ENCODE results near the gene SCRN2. TPM values are rescaled to one million over a fixed set of nuclear protein-coding genes. Genes with fewer than 3 reads are reported as not detected.

SCRN2 gene
- total and polyA plus RNA-seq, 8 donors: 7.0 to 44.9 (median 28.8) TPM

- H3K36me3 ChIP-seq: peaks cover 0 to 43% (median 35%) of the 10 kb centered on the region in 4 donors
- no peak overlapping the region for H3K27ac ChIP-seq
- H3K4me3 ChIP-seq: no peak overlapping the region
- TF ChIP-seq POLR2A (IDR thresholded peaks at IDR 0.05) (no peak), EP300 (IDR thresholded peaks at IDR 0.05) (no peak), CTCF (IDR thresholded peaks at IDR 0.05) (no peak), POLR2AphosphoS5 (IDR thresholded peaks at IDR 0.05) (no peak)
- intact Hi-C loops (cut with DNase I; ENCODE audit: low total_unique reads): no loop called here
- 76 to 100% (median 84%) methylated on average over 2 to 6 of the region's 6 CpGs for WGBS, 5 donors
- no peaks in the 10 kb centered on the region for H3K27me3 ChIP-seq
- DNase-seq: no peak
- H3K9me3 ChIP-seq: no peaks in the 10 kb centered on the region
- peaks cover 25 to 38% (median 31%) of the 10 kb centered on the region in 4 donors for H3K4me1 ChIP-seq
These were observed 4.5 kb downstream of the SCRN2 start for GRCh38 chr17:47836601-47837000.

DNA sequence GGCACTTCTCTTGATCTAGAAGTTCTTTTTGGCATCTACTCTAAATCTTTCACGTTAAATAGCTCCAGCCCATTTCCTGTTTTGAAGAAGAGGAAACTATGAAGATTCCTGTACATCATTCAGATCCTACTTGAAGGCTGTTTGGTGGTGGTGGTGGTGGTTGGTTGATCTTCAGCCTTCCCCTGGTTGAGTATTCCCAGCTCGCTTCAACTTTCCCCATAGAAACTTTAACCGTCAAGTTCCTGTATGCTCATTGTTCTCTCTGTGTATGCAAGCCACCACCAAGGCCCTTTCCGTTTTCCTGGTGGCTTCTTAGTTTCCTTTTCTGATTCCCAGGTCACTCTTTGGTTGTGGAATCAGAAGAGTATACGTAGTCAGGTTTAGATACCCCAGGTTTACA, 6.3 kb downstream of the SCRN2 start:
- intact Hi-C loops (cut with DNase I; ENCODE audit: low total_unique reads): no loop called here
- WGBS, 5 donors: 48 to 66% (median 63%) methylated on average over 5 of the region's 5 CpGs

DNA sequence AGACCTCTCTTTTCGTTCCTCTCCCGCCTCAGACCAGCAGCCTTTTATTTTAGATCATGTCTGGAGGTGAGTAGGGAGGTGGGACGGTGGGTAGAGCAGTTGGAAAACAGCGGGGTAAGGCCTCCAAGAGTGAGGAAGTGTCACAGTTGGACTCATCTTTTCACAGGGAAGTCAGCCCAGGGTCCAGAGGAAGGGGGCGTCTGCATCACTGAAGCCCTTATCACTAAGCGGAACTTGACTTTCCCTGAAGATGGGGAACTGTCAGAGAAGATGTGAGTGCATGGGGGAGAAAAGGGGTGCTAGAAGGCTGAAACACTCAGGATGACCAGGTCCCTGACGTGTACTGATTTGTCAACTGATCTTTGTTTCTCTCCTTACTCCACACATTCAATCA, 9.1 kb downstream of the SCRN2 start:
- WGBS, 5 donors: 12 to 18% (median 14%) methylated on average over 7 of the region's 7 CpGs
- H3K27ac ChIP-seq: peak overlapping the region in 4 of 5 donors; percentile 80 to 90 (median 88)
- H3K9me3 ChIP-seq: no peaks in the 10 kb centered on the region
- TF ChIP-seq POLR2AphosphoS5 (IDR thresholded peaks at IDR 0.05): no peak
- no peak for TF ChIP-seq CTCF (IDR thresholded peaks at IDR 0.05)
- no peak for TF ChIP-seq EP300 (IDR thresholded peaks at IDR 0.05)
- no peak for TF ChIP-seq POLR2A (IDR thresholded peaks at IDR 0.05)
- no peak for DNase-seq
- intact Hi-C loops (cut with DNase I; ENCODE audit: low total_unique reads): no loop called here
- H3K4me1 ChIP-seq: peaks cover 24 to 32% (median 28%) of the 10 kb centered on the region in 4 donors
- peak overlapping the region; percentile 79 to 92 (median 82) for H3K4me3 ChIP-seq
- peaks cover 13 to 39% (median 36%) of the 10 kb centered on the region in 4 donors for H3K36me3 ChIP-seq
- no peaks in the 10 kb centered on the region for H3K27me3 ChIP-seq

More for the DNA sequence above, 6.3 kb downstream of the SCRN2 start:
- Histone ChIP-seq H3K9me3 (no peaks in the 10 kb centered on the region), H3K36me3 (peaks cover 0 to 43% (median 35%) of the 10 kb centered on the region in 4 donors), H3K27ac (peak overlapping the region in 1 of 5 donors; percentile 20), H3K4me3 (no peak overlapping the region), H3K27me3 (no peaks in the 10 kb centered on the region), H3K4me1 (peaks cover 23 to 36% (median 28%) of the 10 kb centered on the region in 4 donors)
- no peak for DNase-seq
- TF ChIP-seq CTCF (IDR thresholded peaks at IDR 0.05): no peak
- no peak for TF ChIP-seq EP300 (IDR thresholded peaks at IDR 0.05)
- no peak for TF ChIP-seq POLR2AphosphoS5 (IDR thresholded peaks at IDR 0.05)

DNA sequence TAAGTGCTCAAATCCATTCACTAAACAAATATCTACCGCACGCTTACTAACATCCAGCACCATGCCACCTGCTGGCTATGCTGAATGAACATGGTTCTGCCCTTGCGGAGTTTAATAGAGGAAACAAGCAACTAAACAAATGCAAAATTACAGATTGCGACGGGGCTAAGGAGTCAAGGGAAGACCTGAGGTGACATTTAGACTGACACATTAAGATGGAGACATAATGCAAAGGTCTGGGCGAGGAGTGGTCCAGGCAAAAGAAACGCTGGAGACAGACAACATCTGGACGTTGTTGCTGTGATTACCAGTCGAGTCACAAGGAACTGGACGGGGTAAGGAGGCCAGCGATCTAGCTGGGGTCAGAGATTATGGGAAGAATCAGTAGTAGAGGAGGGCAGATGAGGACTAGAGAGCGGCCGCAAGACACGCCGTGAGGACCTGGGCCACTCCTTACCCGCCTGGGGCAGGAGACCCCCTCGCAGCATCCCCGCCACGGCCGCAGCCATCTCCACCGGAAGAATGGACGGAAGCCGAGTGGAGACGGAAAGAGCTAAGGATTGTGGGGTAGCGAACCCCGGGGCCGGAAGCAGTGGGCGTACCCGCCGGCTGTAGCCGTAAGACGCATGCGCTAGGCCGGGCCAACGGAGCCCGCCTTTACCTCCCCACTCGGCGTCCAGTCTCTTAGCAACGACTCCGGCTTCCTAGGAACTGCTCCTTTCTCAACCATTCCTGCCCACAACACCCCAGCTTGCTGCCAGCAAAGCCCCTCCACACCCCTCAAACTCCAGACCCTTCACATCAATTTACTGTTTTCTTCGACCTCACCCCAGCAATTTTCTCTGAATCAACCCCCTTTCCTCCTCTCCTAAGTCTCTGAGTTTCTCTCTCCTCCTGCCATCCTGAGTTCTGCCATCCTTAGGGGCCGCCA, 9.8 kb downstream of the SCRN2 start, which contains the start of the genes LRRC46 and MRPL10:
TSS of gene LRRC46 (plus strand) at position 668 of the 931 bp plus-strand sequence. CDS start 320 bp downstream, outside the sequence.
TSS of gene MRPL10 (minus strand) at position 539 of the 931 bp plus-strand sequence. CDS start at position 509, 30 bp downstream.
- TF ChIP-seq POLR2AphosphoS5 (IDR thresholded peaks at IDR 0.05) (peak; percentile 98 to 99 (median 98)), CTCF (IDR thresholded peaks at IDR 0.05) (peak in 1 of 7 experiments; percentile 30), EP300 (IDR thresholded peaks at IDR 0.05) (no peak), POLR2A (IDR thresholded peaks at IDR 0.05) (peak in 2 of 4 donors; percentile 63 to 77)
- Histone ChIP-seq H3K9me3 (no peaks in the 10 kb centered on the region), H3K27ac (peak within 1 kb of the TSS; percentile 80 to 90 (median 87)), H3K27me3 (no peaks in the 10 kb centered on the region), H3K4me3 (peak within 1 kb of the TSS; percentile 79 to 92 (median 82)), H3K4me1 (peaks cover 24 to 32% (median 28%) of the 10 kb centered on the region in 4 donors), H3K36me3 (peaks cover 19 to 39% (median 36%) of the 10 kb centered on the region in 4 donors)
- intact Hi-C loops (cut with DNase I; ENCODE audit: low total_unique reads): no loop called here
- 0 to 1% (median 0%) methylated on average over 33 to 42 of the region's 42 CpGs for WGBS, 5 donors
- DNase-seq: peak; percentile 95 to 98
